ENCODE results near the gene PACSIN1. TPM values are rescaled to one million over a fixed set of nuclear protein-coding genes. Genes with fewer than 3 reads are reported as not detected.

The PACSIN1 gene
- total and polyA plus RNA-seq, 2 experiments from 2014 or later = 12.1 to 20.3 TPM

DNA sequence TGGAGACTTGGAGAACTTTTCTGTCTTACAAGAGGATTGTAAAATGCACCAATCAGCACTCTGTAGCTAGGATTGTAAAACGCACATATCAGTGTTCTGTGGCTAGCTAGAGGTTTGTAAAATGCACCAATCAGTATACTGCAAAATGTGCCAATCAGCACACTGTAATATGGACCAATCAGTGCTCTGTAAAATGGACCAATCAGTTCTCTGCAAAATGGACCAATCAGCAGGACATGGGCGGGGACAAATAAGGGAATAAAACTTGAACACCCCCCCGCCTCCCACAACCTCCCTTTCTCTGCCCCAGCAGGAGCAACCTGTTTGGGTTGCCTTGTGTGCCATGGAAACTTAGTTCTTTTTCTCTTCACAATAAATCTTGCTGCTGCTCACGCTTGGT is 27.2 kb upstream of the PACSIN1 start:
- Histone ChIP-seq H3K27me3 (no peaks in the 10 kb centered on the region), H3K36me3 (no peaks in the 10 kb centered on the region), H3K9me3 (ENCODE audit: low read depth) (no peaks in the 10 kb centered on the region), H3K27ac (no peak overlapping the region), H3K4me1 (ENCODE audit: low read depth) (no peaks in the 10 kb centered on the region), H3K4me3 (no peak overlapping the region)
- TF ChIP-seq, protein P1, sequence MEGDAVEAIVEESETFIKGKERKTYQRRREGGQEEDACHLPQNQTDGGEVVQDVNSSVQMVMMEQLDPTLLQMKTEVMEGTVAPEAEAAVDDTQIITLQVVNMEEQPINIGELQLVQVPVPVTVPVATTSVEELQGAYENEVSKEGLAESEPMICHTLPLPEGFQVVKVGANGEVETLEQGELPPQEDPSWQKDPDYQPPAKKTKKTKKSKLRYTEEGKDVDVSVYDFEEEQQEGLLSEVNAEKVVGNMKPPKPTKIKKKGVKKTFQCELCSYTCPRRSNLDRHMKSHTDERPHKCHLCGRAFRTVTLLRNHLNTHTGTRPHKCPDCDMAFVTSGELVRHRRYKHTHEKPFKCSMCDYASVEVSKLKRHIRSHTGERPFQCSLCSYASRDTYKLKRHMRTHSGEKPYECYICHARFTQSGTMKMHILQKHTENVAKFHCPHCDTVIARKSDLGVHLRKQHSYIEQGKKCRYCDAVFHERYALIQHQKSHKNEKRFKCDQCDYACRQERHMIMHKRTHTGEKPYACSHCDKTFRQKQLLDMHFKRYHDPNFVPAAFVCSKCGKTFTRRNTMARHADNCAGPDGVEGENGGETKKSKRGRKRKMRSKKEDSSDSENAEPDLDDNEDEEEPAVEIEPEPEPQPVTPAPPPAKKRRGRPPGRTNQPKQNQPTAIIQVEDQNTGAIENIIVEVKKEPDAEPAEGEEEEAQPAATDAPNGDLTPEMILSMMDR (IDR thresholded peaks at IDR 0.05; ENCODE audit: low read depth, low read length) = no peak
- no peak for DNase-seq (ENCODE audit: low read depth in 1 of 2, low spot score in 1 of 2)

DNA sequence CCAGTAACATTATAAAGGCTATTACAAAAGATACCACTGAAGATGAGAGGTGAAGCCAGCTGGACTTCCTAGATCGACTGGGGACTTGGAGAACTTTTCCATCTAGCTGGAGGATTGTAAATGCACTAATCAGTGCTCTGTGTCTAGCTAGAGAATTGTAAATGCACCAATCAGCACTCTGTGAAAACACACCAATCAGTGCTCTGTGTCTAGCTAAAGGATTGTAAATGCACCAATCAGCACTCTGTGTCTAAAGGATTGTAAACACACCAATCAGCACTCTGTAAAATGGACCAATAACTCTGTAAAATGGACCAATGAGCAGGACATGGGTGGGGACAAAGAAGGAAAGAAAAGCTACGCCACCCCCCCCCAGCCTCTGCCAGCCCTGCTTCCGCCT is 26.4 kb upstream of the PACSIN1 start:
- Histone ChIP-seq H3K4me3 (no peak overlapping the region), H3K36me3 (no peaks in the 10 kb centered on the region), H3K4me1 (ENCODE audit: low read depth) (no peaks in the 10 kb centered on the region), H3K9me3 (ENCODE audit: low read depth) (no peaks in the 10 kb centered on the region), H3K27ac (no peak overlapping the region), H3K27me3 (no peaks in the 10 kb centered on the region)
- no peak for DNase-seq (ENCODE audit: low read depth in 1 of 2, low spot score in 1 of 2)
- TF ChIP-seq, protein P1 (IDR thresholded peaks at IDR 0.05; ENCODE audit: low read depth, low read length) = no peak

DNA sequence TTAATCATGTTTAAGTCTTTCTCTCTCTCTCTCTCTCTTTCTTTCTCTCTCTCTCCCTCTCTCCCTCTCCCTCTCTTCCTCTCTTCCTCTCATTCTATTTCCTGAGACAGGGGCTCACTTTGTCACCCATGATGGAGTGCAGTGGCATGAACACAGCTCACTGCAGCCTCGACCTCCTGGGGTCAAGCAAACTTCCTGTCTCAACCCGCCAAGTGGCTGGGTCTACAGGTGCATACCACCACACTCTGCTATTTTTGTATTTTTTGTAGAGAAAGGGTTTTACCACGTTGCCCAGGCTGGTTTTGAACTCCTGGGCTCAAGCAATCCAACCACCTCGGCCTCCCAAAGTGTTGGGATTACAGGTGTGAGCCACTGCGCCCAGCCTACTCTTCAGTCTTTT is 24.4 kb upstream of the PACSIN1 start:
- no peaks in the 10 kb centered on the region for H3K4me1 ChIP-seq (ENCODE audit: low read depth)
- no peak for DNase-seq (ENCODE audit: low read depth in 1 of 2, low spot score in 1 of 2)
- TF ChIP-seq, protein P1 (IDR thresholded peaks at IDR 0.05; ENCODE audit: low read depth, low read length) = no peak

DNA sequence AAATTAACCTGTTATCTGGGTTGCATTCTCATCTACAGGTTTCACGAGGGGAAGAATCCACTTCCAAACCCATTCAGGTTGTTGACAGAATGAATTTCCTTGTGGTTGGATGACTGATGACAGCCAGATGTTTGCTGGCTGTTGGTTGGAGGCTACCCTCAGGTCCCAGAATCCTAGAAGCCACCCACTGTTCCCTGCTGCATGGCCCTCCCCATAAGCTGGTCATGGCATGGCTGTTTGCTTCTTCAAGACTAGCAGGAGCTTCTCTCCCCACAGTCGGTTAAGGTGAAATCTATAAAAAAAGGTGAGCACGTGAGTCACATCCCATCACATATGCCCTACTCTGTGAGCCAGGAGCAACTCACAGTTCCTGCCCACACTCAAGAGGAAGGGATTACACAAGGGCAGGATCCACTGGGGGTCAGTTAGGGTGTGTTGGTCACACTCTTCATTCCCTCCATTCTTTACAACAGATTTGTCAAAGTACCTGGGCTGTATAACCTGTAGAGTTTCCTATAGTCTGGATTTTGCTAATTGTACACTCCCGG is 20.5 kb upstream of the PACSIN1 start:
- Histone ChIP-seq H3K4me3 (no peak overlapping the region), H3K9me3 (ENCODE audit: low read depth) (no peaks in the 10 kb centered on the region), H3K4me1 (ENCODE audit: low read depth) (peaks cover 4% of the 10 kb centered on the region)

More for the DNA sequence above, 24.4 kb upstream of the PACSIN1 start:
- Histone ChIP-seq H3K27me3 (no peaks in the 10 kb centered on the region), H3K36me3 (no peaks in the 10 kb centered on the region), H3K9me3 (ENCODE audit: low read depth) (no peaks in the 10 kb centered on the region), H3K4me3 (no peak overlapping the region), H3K27ac (no peak overlapping the region)

DNA sequence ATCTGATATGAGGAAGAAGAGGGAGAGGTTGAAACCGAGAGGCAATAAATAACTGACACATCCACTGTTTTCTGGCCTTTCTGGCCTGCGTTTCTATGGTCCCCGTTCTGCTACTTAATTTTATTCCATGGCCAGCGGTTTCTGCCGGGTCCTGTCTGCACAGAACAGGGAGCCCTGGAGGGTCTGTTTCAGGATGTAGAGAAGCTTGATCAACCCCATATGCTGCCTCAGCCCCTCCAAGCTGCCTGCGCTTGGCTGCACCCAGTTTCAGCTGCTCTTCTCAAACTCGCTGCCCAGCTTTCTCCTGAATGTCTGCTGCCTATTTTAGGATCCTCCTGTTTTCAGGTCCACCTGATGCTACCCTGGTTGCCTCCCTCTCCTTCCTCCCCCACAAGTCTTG is 18.5 kb upstream of the PACSIN1 start:
- Histone ChIP-seq H3K9me3 (ENCODE audit: low read depth) (no peaks in the 10 kb centered on the region), H3K27ac (no peak overlapping the region), H3K27me3 (no peaks in the 10 kb centered on the region), H3K36me3 (no peaks in the 10 kb centered on the region), H3K4me1 (ENCODE audit: low read depth) (peaks cover 4% of the 10 kb centered on the region), H3K4me3 (no peak overlapping the region)
- TF ChIP-seq, protein P1 (IDR thresholded peaks at IDR 0.05; ENCODE audit: low read depth, low read length) = no peak
- no peak for DNase-seq (ENCODE audit: low read depth in 1 of 2, low spot score in 1 of 2)

More for the DNA sequence above, 20.5 kb upstream of the PACSIN1 start:
- TF ChIP-seq, protein P1 (IDR thresholded peaks at IDR 0.05; ENCODE audit: low read depth, low read length) = no peak
- Histone ChIP-seq H3K36me3 (no peaks in the 10 kb centered on the region), H3K27ac (no peak overlapping the region), H3K27me3 (no peaks in the 10 kb centered on the region)
- no peak for DNase-seq (ENCODE audit: low read depth in 1 of 2, low spot score in 1 of 2)
